Hindlimb muscle (tissue), 1 donor: ENCODE measurements around the gene ZBTB7C. TPM values are rescaled to one million over a fixed set of nuclear protein-coding genes. Genes with fewer than 3 reads are reported as not detected.
"Not testable (repeated sequence)": the region's sequence is repeated elsewhere in the genome, so short reads cannot be mapped to it uniquely, and the experiment has no call there.

ENCODE experiments used
- DNase-seq: peaks from one replicate; pipeline ENCODE4 v3.0.0-alpha.2; 2013
- polyA plus RNA-seq: library from polyadenylated mRNA; unstranded; fragments of 120-200 nt; gene quantifications from one replicate; pipeline ENCODE4 v1.2.1, GENCODE V29; 2013; ENCODE audit not compliant: insufficient read length

ZBTB7C gene
- 5.8 TPM for polyA plus RNA-seq

GRCh38 chr18:48408727-48409590, at the start of gene ZBTB7C:
Gene ZBTB7C (minus strand): TSS chr18:48409383.
- DNase-seq = no peak

GRCh38 chr18:48456838-48457237, 47.7 kb upstream of the ZBTB7C start:
- DNase-seq = no peak

GRCh38 chr18:48455555-48456478, 46.6 kb upstream of the ZBTB7C start:
- no peak for DNase-seq

- DNase-seq = no peak
These were observed 45.1 kb upstream of the ZBTB7C start for GRCh38 chr18:48454261-48454757.

DNA sequence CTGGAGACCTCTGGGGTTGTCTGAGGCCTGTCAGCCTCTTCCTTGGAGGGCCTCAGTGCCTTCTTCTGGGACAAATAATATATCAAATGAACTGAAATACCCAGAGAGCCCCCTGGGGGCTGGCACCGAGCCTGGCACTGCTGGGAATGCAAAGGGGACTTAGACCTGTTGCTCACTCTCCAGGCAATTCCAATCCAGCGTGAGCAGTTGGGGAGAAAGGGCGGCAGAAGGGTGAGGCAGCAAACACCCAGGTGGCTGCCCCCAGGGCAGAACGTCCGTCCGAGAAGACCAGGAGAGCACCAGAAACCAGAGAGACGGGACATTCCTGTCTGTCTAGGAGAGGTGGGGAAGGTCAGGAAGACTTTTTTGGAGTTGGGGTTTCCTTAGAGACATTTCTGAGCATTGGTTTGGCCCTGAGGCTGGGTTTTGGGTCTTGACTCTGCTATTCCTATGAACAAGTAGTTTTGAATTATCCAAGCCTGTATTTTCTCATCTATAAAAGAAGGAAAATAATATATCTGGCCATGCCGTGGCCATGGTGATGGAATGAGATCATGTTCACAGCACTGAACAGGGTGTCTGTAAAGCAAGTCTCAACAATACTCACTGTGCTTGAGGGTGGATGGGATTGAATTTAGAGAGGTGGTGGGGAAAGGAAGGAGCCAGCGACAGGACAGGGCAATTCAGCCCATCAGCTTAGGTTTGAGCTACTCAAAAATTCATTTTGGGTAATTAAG, 44.3 kb upstream of the ZBTB7C start:
- no peak for DNase-seq

GRCh38 chr18:48452861-48453323, 43.7 kb upstream of the ZBTB7C start:
- no peak for DNase-seq

- no peak for DNase-seq
These were observed 41.5 kb upstream of the ZBTB7C start for GRCh38 chr18:48450685-48451084.

DNA sequence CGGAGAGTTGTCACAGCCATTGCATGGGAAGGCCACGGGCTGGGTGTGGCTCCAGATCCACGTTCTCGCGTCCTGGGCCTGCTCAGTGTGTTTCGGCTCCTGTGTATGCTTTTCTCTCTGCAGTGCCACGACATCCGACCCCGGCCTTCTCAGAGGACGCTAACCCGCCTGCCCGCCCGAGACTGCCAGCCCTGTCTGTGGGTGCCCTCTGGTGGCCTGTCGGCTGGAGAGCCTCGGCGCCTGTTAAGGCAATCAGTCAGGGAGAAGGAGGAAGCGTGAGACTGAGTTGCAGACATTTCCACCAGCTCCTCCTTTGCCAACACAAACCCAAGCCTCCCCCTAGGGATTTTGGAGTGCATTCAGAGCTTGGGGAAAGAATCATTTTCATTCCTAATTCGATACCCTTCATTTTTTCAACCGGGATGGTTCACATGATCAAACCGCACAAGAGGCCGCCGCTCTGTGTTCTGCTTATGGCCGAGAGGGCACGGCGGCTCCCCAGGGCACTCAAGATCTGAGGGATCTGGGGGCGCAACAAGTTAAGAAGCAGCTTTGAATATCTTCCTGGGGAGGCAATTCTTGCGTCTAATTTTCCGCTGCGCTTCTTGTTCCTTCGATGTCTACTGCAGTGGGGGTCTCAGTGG, 37.5 kb upstream of the ZBTB7C start:
- peak; percentile 81 for DNase-seq

GRCh38 chr18:48445540-48445939, 36.4 kb upstream of the ZBTB7C start:
- DNase-seq = no peak

- no peak for DNase-seq
These were observed 33.6 kb upstream of the ZBTB7C start for GRCh38 chr18:48442761-48443160.

DNA sequence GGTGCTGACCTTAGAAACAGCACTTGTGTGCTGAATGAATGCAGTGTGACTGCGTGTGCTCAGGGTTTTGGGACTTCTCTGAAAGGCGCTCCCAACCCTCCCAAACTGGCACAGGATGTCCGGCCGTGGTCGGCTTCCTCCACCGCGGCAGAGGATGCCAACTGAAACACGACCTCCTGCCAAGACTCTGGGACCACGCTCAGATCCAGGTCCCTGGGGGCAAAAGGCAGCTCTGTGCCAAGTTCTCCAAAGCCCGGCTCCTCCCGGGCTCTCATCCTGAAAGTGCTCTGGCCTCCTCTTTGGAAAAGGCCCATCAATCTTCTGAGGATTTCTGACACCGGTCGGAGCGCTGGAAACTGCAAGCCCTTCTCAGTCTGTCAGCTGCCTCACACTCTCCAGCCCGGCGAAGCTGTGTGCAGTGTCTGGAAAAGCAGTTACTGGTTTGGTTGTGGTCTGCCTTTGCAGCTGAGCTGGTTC, 32.3 kb upstream of the ZBTB7C start:
- DNase-seq = peak; percentile 83

- no peak for DNase-seq
These were observed 31.7 kb upstream of the ZBTB7C start for GRCh38 chr18:48440924-48441323.

- DNase-seq = no peak
These were observed 27.7 kb upstream of the ZBTB7C start for GRCh38 chr18:48436907-48437306.

DNA sequence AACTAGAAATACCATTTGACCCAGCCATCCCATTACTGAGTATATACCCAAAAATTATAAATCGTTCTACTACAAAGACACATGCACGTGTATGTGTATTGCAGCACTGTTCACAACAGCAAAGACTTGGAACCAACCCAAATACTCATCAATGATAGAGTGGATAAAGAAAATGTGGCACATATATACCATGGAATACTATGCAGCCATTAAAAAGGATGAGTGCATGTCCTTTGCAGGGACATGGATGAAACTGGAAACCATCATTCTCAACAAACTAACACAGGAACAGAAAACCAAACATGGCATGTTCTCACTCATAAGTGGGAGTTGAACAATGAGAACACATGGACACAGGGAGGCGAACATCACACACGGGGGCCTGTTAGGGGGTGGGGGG, 25.2 kb upstream of the ZBTB7C start:
- not testable (repeated sequence) for DNase-seq

DNA sequence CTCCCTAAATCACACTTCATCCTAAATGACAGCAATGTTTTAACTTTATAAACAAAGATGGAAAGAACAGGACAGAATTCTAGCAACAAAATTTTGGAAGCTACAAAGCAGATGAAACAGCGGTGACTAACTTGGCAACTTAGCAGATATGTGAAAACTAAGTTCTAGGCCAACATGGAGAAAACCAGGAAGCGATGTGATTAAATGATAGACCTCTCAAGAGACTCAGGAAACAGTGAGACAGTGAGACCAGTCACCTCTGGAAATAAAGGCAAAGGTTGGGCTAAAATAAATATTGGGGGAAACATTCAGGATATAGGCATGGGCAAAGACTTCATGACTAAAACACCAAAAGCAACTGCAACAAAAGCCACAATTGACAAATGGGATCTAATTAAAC, 24.4 kb upstream of the ZBTB7C start:
- no peak for DNase-seq

DNA sequence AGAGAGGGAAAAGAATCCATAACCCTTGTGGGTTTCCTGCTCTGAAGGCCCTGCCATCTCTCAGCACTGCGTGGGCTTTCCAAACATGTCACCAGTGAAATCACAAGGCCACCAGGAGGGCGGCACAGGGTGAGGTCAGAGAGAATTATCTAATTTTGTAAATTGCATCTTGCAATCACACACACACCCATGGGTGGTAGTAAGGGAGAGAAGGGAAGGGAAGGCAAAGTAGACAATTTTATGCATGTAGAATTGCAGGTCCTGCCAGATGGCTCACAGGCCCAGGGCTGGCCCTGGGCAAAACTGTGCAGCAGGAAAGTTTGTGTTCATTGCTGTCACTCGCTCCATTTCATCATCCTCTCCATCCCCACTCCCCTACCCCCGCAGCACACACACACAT, 21.0 kb upstream of the ZBTB7C start:
- no peak for DNase-seq

DNA sequence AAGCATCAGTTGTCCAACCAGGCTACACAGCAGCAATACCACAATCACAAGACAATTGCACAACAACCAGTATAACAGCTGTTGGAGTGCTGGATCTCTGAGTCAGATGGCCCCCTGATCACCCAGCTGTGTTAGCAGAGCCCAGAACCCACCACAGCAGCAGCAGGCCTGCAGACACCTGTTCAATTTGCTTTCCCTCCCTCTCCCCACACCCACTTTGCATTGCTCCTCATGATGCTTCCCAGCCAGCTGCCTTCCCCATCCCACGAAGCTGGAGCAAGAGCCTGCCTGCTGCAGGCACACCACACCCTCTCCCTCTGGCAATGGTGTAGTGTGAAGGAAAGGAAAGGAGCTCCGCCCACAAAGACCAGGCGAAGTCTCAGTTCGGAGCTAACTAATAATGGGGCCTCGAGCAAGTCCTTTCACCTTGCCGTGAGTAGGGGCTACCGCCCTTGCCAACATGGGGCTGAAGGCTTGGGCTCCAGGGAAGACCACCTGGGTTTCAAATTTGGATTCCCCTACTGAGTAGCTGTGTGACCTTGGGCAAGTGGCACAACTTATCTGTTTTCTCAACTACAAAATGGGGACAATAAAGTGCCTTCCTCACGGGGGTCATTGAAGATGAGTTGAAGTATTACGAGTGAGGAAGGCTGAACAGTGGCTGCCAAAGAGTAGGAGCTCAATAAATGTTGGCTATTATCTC, 19.4 kb upstream of the ZBTB7C start:
- DNase-seq = no peak

GRCh38 chr18:48422947-48423378, 13.8 kb upstream of the ZBTB7C start:
- no peak for DNase-seq

GRCh38 chr18:48419277-48420022, 10.3 kb upstream of the ZBTB7C start:
- DNase-seq = no peak
